ENCODE results near the gene TOB1. TPM values are rescaled to one million over a fixed set of nuclear protein-coding genes. Genes with fewer than 3 reads are reported as not detected.
A peak's percentile ranks its signal among the peaks of the same experiment; 100 is the strongest.
"Not testable (repeated sequence)": the region's sequence is repeated elsewhere in the genome, so short reads cannot be mapped to it uniquely, and the experiment has no call there.

The TOB1 gene
- total RNA-seq, 3 donors from 2014 or later: 29.4 to 31.0 (median 30.9) TPM

DNA sequence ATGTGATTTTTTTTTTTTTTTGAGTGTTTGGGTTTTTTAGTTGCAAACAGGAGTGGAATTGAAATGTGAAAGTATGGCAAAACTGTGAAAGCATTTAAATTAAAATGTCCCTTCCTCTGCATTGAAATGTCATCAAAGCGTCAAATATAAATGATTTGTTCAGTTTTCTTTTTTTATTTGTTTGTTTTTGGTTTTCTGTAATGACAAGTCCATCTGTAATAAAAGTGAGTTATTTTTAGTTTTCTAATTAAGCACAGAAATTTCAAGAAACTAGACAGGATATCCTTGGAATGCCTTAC is 1.9 kb upstream of the TOB1 start:
- H3K4me1 Mint-ChIP-seq (ENCODE audit: low read depth): peaks cover 61% of the 10 kb centered on the region
- peak overlapping the region; percentile 93 for H3K4me3 Mint-ChIP-seq
- no peak for ATAC-seq
- H3K36me3 Mint-ChIP-seq (ENCODE audit: insufficient read depth): peaks cover 3% of the 10 kb centered on the region
- no peaks in the 10 kb centered on the region for H3K9me3 Mint-ChIP-seq
- H3K27me3 Mint-ChIP-seq (ENCODE audit: low read depth): no peaks in the 10 kb centered on the region
- DNase-seq: no peak

DNA sequence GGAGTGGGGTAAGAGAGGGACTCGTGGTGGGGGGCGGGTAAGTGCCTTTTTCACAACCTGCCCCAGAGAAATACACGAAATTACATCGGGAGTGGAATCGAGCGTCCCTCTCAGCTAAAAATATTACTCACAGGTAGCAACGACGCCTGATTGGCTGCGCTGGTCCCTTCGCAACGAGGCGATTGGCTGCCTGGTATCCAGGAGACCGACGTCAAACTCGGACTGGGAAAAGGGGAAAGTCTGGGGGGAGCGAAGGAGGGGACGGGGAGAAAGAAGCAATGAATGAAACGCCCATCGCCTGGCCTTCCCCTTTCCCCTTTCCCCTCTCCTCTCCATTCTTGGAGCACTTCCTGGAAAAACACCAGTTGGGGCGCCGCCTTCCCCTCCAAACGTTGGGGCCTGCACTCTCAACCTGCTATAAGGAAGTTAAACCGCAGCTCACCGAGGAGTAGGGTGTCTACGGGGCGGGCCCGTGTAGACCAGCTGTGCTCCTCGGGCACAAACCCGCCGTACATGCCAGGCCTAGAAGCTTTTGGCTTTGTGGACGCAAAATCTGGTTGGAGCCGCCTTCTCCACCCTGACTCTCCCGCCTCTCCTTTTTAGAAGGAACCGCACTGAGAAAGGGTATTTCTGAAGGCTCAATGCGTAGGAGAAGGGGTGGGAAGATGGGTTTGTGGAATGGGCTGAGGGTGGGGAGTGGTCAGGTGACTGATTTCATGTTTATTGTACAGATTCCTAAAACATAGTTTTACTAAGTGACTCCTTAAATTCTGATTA is 1.4 kb upstream of the TOB1 start:
- peaks cover 60% of the 10 kb centered on the region for H3K4me1 Mint-ChIP-seq (ENCODE audit: low read depth)
- ATAC-seq: peak; percentile 38

DNA sequence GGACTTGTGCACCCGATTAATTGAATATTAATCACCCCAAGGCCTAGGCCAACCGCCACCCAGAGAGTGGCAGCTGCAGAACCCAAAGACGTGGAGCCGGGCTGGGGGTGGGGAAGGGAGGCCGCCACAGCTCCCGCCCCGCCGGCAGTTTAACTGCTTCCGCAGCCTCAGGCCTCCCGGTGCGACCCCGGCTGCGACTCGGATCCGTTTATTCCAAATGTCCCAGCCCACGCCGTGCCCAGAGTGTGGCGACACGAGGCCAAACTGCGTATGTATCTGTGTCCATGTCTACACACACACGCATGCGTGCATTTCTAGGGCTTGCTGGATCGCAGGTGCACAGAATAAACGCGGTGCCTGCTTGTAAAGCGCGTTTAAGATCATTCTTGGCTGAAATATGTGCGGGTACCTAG is 802 bp upstream of the TOB1 start:
- H3K4me1 Mint-ChIP-seq (ENCODE audit: low read depth): peaks cover 56% of the 10 kb centered on the region
- H3K36me3 Mint-ChIP-seq (ENCODE audit: insufficient read depth): peaks cover 7% of the 10 kb centered on the region
- H3K27me3 Mint-ChIP-seq (ENCODE audit: low read depth): no peaks in the 10 kb centered on the region
- peak overlapping the region; percentile 93 for H3K4me3 Mint-ChIP-seq
- DNase-seq (peak; percentile 34), ATAC-seq (peak; percentile 23)
- H3K9me3 Mint-ChIP-seq: no peaks in the 10 kb centered on the region

More for the DNA sequence above, 1.4 kb upstream of the TOB1 start:
- H3K36me3 Mint-ChIP-seq (ENCODE audit: insufficient read depth): peaks cover 6% of the 10 kb centered on the region
- peak overlapping the region; percentile 93 for H3K4me3 Mint-ChIP-seq
- H3K27me3 Mint-ChIP-seq (ENCODE audit: low read depth): no peaks in the 10 kb centered on the region
- peak; percentile 66 for DNase-seq
- H3K9me3 Mint-ChIP-seq: no peaks in the 10 kb centered on the region

DNA sequence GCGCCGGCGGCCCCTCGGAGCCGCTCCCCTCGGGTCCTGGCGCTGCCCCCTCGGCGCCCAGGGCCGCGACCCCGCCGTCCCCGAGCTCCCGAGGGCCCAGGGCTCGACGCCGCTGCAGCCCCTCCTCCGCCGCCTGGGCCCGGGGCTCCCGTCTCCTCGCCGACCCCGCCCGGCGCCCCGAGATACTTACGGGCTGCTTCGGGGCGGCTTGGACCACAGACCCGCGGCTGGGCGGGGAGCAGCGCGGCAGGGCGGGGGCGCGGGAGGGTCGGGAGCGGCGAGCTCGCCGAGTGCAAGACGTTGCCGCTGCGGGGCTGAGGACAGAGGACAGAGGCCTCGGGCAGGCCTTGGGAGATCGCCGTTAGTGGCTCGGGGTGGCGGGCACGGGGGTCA is 290 bp downstream of the TOB1 start:
- ATAC-seq: peak; percentile 0 to 15
- Mint-ChIP-seq H3K27me3 (ENCODE audit: low read depth) (no peaks in the 10 kb centered on the region), H3K4me1 (ENCODE audit: low read depth) (peaks cover 54% of the 10 kb centered on the region)

DNA sequence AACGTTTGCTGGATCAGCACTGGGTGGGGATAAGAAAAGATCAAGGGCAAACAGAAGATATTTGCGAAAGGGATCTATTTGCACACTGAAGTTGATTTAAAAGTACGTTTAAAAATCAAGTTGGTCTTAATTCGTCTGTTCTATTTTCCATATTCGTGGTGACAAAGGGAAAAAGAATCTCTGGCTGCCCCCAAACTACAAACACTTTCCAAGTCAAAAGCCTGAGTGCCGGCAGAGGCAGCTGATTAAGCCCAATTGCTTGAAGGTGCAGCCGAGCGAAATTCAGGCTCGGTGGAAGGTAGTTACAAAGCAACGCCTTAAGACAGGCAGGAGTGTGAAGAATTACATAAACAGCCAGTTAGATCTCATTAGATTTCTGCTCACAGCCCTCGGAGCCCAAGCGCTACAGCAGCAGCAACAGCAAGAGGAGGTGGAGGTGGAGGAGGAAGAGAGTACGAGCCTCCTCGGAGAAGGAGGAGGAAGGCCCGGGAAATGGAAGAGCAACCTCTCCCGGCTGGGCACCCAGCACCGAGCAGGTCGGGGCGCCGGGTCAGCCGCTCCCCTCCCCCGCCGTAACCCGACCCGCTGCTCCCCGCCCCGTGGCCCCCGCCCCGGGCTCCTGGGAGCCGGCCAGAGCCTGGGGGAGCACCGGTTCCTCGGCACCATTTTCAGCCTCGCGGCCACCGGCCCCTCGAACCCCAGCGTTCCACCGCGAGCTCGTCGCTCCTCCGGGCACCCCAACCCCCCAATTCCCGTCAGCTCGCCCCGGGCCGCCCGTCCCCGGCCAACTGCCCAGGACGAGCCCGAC is 890 bp downstream of the TOB1 start:
- DNase-seq: peak; percentile 32
- peak; percentile 0 to 1 for ATAC-seq
- Mint-ChIP-seq H3K36me3 (ENCODE audit: insufficient read depth) (peaks cover 13% of the 10 kb centered on the region), H3K27me3 (ENCODE audit: low read depth) (no peaks in the 10 kb centered on the region), H3K4me3 (peak overlapping the region; percentile 100), H3K4me1 (ENCODE audit: low read depth) (peaks cover 54% of the 10 kb centered on the region), H3K9me3 (no peaks in the 10 kb centered on the region)

More for the DNA sequence above, 290 bp downstream of the TOB1 start:
- Mint-ChIP-seq H3K4me3 (peak overlapping the region; percentile 93), H3K9me3 (no peaks in the 10 kb centered on the region), H3K36me3 (ENCODE audit: insufficient read depth) (peaks cover 13% of the 10 kb centered on the region)
- DNase-seq: no peak

DNA sequence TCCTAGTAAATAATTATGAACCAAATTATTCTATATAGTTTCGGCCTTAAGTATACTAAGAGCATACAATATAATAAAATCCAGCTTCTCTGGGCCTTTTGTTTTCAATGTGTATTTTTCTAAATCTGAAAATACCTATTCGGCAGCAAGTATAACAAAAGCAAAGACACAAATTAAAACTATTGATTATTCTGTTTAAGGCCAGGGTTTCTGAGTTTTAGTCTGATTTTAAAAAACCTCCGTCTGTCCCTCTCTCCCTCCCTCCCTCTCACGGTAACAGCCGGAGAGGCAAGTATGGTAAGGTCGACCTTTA is 1.5 kb downstream of the TOB1 start:
- DNase-seq: no peak
- H3K9me3 Mint-ChIP-seq: no peaks in the 10 kb centered on the region
- peaks cover 51% of the 10 kb centered on the region for H3K4me1 Mint-ChIP-seq (ENCODE audit: low read depth)

DNA sequence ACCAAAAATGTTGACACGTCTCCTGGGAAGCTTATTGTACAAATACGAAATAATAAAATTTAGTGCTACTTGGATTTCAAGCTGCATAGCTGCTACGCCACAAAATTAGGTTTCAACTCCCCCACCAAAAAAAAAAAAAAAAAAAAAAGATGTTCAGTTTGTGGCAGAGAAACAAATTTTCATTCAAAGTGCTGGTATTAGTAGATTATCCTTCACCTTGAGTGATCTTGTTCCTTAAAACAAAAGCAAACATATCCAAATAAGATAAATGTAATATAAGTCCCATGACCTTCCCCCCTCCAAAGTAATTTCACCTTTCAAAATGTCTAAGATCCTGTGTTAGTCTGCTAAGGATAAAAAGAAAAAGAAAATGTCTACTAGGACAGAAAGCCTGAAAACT is 2.2 kb downstream of the TOB1 start:
- Mint-ChIP-seq H3K4me3 (peak overlapping the region; percentile 100), H3K9me3 (no peaks in the 10 kb centered on the region), H3K36me3 (ENCODE audit: insufficient read depth) (peaks cover 13% of the 10 kb centered on the region), H3K27me3 (ENCODE audit: low read depth) (no peaks in the 10 kb centered on the region), H3K4me1 (ENCODE audit: low read depth) (peaks cover 47% of the 10 kb centered on the region)
- DNase-seq (no peak), ATAC-seq (no peak)

More for the DNA sequence above, 1.5 kb downstream of the TOB1 start:
- peaks cover 13% of the 10 kb centered on the region for H3K36me3 Mint-ChIP-seq (ENCODE audit: insufficient read depth)
- no peaks in the 10 kb centered on the region for H3K27me3 Mint-ChIP-seq (ENCODE audit: low read depth)
- peak overlapping the region; percentile 100 for H3K4me3 Mint-ChIP-seq
- no peak for ATAC-seq

DNA sequence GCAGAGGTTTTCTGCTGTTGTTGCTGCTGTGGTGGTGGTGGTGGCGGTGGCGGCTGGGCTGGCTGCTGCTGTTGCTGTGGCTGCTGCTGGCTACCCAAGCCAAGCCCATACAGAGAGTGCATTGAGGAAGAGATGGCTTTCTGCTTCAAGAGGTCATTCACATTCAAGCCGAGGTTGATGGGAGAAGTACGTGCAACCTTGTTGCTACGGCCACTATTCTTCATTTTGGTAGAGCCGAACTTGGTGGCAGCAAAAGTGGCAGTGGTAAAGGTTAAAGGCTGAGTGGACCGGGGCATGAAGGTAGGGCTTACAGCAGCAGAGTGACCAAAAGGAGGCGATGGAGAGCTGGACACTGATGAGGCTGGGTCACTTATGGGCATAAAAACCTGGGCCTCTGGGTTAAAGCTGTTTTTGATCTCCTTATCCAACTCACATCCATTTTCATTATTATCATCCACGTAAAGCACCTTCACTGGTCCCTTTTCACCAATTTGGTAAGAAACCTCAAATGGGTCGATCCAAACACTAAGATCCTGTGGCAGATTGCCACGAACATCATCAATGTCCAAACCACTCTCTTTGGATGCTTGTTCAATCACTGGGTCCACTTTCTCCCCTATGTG is 2.8 kb downstream of the TOB1 start:
- Mint-ChIP-seq H3K9me3 (no peaks in the 10 kb centered on the region), H3K4me3 (peak overlapping the region; percentile 100)
- ATAC-seq: no peak

DNA sequence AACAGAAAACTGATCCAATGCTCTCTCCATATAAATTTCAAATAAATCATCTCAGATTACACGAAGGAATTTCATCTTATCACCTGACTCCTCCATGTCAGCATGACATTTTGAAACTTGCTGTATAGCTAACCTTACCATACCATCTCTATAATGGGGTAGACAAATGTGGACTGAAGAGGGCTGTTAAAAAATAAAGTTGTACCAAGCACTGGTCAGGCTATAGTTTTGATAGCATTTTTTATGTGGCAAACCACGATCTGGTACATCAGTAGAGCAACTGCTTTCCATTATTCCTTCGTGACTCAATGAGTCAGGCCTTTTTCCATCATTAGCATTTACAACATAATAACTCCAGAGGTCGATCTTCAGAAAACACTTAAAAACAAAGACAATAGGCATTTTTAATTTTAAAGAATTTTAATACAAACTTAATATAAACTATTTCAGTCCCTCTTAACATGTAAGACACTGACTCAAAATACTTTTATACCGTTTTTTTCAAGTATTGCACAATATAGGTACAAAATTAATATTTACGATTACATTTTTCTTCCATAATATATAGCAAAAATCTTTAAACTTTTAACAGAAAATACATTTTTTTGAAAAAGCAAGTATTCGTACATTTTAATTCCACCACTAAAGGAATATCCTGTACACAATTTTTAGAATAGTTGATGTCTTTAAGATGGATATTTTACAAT is 4.2 kb downstream of the TOB1 start:
- H3K9me3 Mint-ChIP-seq: no peaks in the 10 kb centered on the region
- peaks cover 31% of the 10 kb centered on the region for H3K4me1 Mint-ChIP-seq (ENCODE audit: low read depth)
- ATAC-seq (no peak), DNase-seq (no peak)
- H3K27me3 Mint-ChIP-seq (ENCODE audit: low read depth): peaks cover 2% of the 10 kb centered on the region
- H3K36me3 Mint-ChIP-seq (ENCODE audit: insufficient read depth): peaks cover 13% of the 10 kb centered on the region
- H3K4me3 Mint-ChIP-seq: no peak overlapping the region

More for the DNA sequence above, 2.8 kb downstream of the TOB1 start:
- peaks cover 42% of the 10 kb centered on the region for H3K4me1 Mint-ChIP-seq (ENCODE audit: low read depth)
- peaks cover 13% of the 10 kb centered on the region for H3K36me3 Mint-ChIP-seq (ENCODE audit: insufficient read depth)
- no peak for DNase-seq
- H3K27me3 Mint-ChIP-seq (ENCODE audit: low read depth): no peaks in the 10 kb centered on the region

DNA sequence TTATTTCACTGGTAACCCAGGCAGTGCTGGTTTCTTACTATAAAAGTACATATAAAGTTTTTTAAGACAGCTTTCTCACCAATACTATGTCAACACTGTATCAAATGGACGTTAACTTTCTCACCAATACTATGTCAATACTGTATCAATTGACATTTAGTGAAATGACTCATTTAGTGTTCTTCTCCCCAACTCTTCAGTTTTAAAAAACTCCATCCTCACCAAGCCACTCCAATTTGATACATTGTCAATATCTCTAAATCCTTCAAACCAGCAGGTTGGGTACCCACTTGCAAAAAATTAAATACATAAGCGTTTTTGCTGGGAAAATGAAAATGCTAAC is 4.8 kb downstream of the TOB1 start:
- H3K4me1 Mint-ChIP-seq (ENCODE audit: low read depth): peaks cover 31% of the 10 kb centered on the region
- peaks cover 13% of the 10 kb centered on the region for H3K36me3 Mint-ChIP-seq (ENCODE audit: insufficient read depth)
- no peak for ATAC-seq
- no peak overlapping the region for H3K4me3 Mint-ChIP-seq
- DNase-seq: no peak
- no peaks in the 10 kb centered on the region for H3K9me3 Mint-ChIP-seq
- peaks cover 2% of the 10 kb centered on the region for H3K27me3 Mint-ChIP-seq (ENCODE audit: low read depth)

DNA sequence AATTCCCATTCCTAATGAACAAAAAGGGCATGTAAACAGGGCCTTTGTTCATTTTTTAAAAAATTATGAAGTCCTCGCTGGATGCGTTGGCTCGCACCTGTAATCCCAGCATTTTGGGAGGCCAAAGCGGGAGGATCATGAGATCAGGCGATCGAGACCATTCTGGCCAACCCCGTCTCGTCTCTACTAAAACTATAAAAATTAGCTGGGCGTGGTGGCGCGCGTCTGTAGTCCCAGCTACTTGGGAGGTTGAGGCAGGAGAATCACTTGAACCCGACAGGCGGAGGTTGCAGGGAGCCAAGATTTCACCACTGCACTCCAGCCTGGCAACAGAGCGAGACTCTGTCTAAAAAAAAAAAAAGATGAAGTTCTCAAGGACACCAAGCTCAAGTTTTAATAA is 6.4 kb downstream of the TOB1 start:
- not testable (repeated sequence) for ATAC-seq; H3K27me3 Mint-ChIP-seq (ENCODE audit: low read depth)

DNA sequence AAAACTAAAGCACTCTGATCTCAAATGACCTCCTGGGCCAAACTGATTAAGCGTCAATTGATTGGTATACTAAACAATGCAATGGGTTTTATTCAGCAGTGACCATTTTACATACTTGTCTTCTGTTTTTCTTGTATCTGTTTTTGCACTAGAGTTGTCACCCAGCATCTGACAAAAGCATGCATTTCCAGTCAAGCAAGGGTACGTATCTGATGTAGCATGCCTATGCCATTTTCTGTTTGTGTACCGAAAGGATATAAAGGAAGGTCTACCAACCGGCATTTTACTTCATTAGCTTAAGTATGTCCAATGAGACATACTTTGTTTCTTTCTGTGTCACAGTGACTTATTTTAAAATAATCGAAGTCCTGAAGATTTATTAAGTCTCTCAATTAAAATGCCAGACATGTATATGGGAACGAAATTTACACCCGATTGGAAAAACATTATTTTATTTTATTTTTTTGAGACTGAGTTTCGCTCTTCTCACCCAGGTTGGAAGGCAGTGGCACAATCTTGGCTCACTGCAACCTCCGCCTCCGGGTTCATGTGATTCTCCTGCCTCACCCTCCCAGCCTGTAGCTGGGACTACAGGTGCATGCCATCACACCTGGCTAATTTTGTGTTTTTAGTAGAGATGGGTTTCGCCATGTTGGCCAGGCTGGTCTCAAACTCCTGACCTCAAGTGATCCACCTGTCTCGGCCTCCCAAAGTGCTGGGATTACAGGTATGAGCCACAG is 7.5 kb downstream of the TOB1 start:
- H3K4me1 Mint-ChIP-seq (ENCODE audit: low read depth): peaks cover 24% of the 10 kb centered on the region
- peaks cover 13% of the 10 kb centered on the region for H3K36me3 Mint-ChIP-seq (ENCODE audit: insufficient read depth)
- H3K9me3 Mint-ChIP-seq: no peaks in the 10 kb centered on the region
- no peak for DNase-seq
- ATAC-seq: no peak
- peaks cover 2% of the 10 kb centered on the region for H3K27me3 Mint-ChIP-seq (ENCODE audit: low read depth)
- no peak overlapping the region for H3K4me3 Mint-ChIP-seq

More for the DNA sequence above, 6.4 kb downstream of the TOB1 start:
- H3K9me3 Mint-ChIP-seq, H3K4me3 Mint-ChIP-seq, DNase-seq: not testable (repeated sequence)
- Mint-ChIP-seq H3K36me3 (ENCODE audit: insufficient read depth) (peaks cover 13% of the 10 kb centered on the region), H3K4me1 (ENCODE audit: low read depth) (peaks cover 31% of the 10 kb centered on the region)

DNA sequence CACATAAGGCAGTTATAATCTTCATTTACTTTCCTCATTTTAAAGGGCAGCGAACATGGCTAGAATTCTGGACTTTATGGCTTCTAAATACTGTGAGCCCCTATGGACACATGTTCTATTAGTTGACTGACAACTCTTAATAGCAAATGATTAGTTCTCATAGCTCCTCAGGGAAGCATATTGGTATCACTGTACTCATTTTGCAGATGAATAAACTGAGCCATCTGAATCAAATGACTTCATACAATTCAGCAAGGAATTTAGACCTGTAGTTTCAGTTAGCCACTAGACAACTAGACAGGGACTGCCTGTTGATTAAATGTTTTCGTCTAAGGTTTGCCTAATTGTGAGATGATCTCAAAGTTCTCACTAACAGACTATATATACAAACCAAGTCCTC is 9.7 kb downstream of the TOB1 start:
- Mint-ChIP-seq H3K27me3 (ENCODE audit: low read depth) (peaks cover 2% of the 10 kb centered on the region), H3K4me1 (ENCODE audit: low read depth) (peaks cover 25% of the 10 kb centered on the region), H3K4me3 (no peak overlapping the region), H3K9me3 (no peaks in the 10 kb centered on the region), H3K36me3 (ENCODE audit: insufficient read depth) (peaks cover 1% of the 10 kb centered on the region)
- ATAC-seq: no peak
- no peak for DNase-seq
